K562 (cell line): ENCODE results near the gene CXCR6. TPM values are rescaled to one million over a fixed set of nuclear protein-coding genes. Genes with fewer than 3 reads are reported as not detected.

ENCODE experiments used
- ATAC-seq: fragments of 200-7000 bp; cut with Tn5 transposase; 3 replicates; pipeline ENCODE4 v1.9.1; 2020; ENCODE audit warnings: moderate library complexity
- BruUV-seq: library from RNA; stranded (reverse); fragments of 400-500 nt; replicated peaks from 2 replicates; lab custom pipeline; 2021; lab: Mats Ljungman, UMichigan
- CTCF ChIA-PET: fragments of 300-600 bp; formaldehyde crosslinking; extraction: SDS; loops from one replicate; lab custom pipeline; 2021; ENCODE audit warnings: low intra/inter-chr PET ratio; lab: Yijun Ruan, JAX
- POLR2A ChIA-PET: fragments of 300-600, 350-650 bp; sonication (Branson Sonifier 250); formaldehyde crosslinking; extraction: SDS; loops from one replicate; lab custom pipeline; 2021; ENCODE audit warnings: antibody characterized with exemption, inconsistent platforms; lab: Yijun Ruan, JAX
- DNase-seq, 4 experiments: peaks; one replicate each; pipeline versions ENCODE4 v3.0.0 to v3.0.0-alpha.2; 2011 to 2018; ENCODE audit warnings: low spot score in 3 of 4, mixed read lengths in 3 of 4; ENCODE audit errors: extremely low read depth in 1 of 4
- FAIRE-seq: peaks from 2 replicates; lab custom pipeline; 2011; peaks lifted over from hg19 to GRCh38; lab: Jason Lieb, UNC
- H2AFZ ChIP-seq: 2 replicates; pipeline ENCODE4 v1.6.0; 2011; ENCODE audit warnings: low read depth, low read length, control low read depth, inconsistent platforms
- H3K27ac ChIP-seq: fragments of 200-600 bp; 3 replicates; pipeline ENCODE4 v1.8.0; 2011; ENCODE audit warnings: low read depth, mild to moderate bottlenecking, control low read depth, inconsistent platforms, low read length, moderate library complexity, mixed read lengths; ENCODE audit errors: extremely low read depth
- H3K27me3 ChIP-seq, 2 experiments: fragments of 300-600 bp in 1 of 2; 2 replicates in 1 of 2; 3 replicates in 1 of 2; pipeline versions ENCODE4 v1.6.0 to v1.8.0; 2011; ENCODE audit warnings: inconsistent platforms in 2 of 2, low read length in 2 of 2, mild to moderate bottlenecking in 1 of 2, mixed read lengths in 1 of 2, moderate library complexity in 1 of 2; ENCODE audit not compliant: control insufficient read depth in 2 of 2, insufficient read depth in 2 of 2
- H3K36me3 ChIP-seq: fragments of 300-600 bp; 3 replicates; pipeline ENCODE4 v1.8.0; 2011; ENCODE audit warnings: mild to moderate bottlenecking, low read length, inconsistent platforms; ENCODE audit not compliant: control insufficient read depth, insufficient read depth
- H3K4me1 ChIP-seq, 2 experiments: fragments of 200-600 bp in 1 of 2; replicated peaks in 1 of 2; 2 replicates in 1 of 2; 3 replicates in 1 of 2; pipeline versions ENCODE4 v1.5.1 to v1.8.0; 2011; ENCODE audit warnings: inconsistent platforms in 2 of 2, low read length in 2 of 2, mild to moderate bottlenecking in 1 of 2, mixed read lengths in 1 of 2, moderate library complexity in 1 of 2; ENCODE audit not compliant: control insufficient read depth in 2 of 2, insufficient read depth in 2 of 2
- H3K4me2 ChIP-seq: 2 replicates; pipeline ENCODE4 v1.6.1; 2011; ENCODE audit warnings: low read length, control low read depth, inconsistent platforms, mixed read lengths; ENCODE audit not compliant: insufficient read depth
- H3K4me3 ChIP-seq: fragments of 200-600 bp; sonication (generic), shearing (Covaris generic); 2 replicates; pipeline ENCODE4 v1.5.1; 2016; ENCODE audit warnings: control low read depth, inconsistent platforms
- H3K79me2 ChIP-seq: fragments of 200-600 bp; 3 replicates; pipeline ENCODE4 v1.8.0; 2011; ENCODE audit warnings: low read length, inconsistent platforms; ENCODE audit not compliant: control insufficient read depth, insufficient read depth
- H3K9ac ChIP-seq, 2 experiments: 2 replicates each; pipeline versions ENCODE4 v1.6.0 to v1.6.1; 2011; ENCODE audit warnings: low read depth in 2 of 2, low read length in 2 of 2, control low read depth in 1 of 2, inconsistent platforms in 1 of 2, mild to moderate bottlenecking in 1 of 2, mixed read lengths in 1 of 2; ENCODE audit not compliant: insufficient read depth in 1 of 2
- H3K9me1 ChIP-seq: one replicate; pipeline ENCODE4 v1.6.0; 2011; ENCODE audit warnings: inconsistent platforms, mild to moderate bottlenecking, low read length, moderate library complexity; ENCODE audit not compliant: control insufficient read depth, insufficient read depth
- H3K9me3 ChIP-seq: replicated peaks from 2 replicates; pipeline ENCODE4 v1.5.1; 2011; ENCODE audit warnings: low read depth, low read length, inconsistent platforms; ENCODE audit not compliant: control insufficient read depth, insufficient read depth
- H4K20me1 ChIP-seq: replicated peaks from 2 replicates; pipeline ENCODE4 v1.6.1; 2011; ENCODE audit warnings: low read length, inconsistent platforms, mixed read lengths; ENCODE audit not compliant: control insufficient read depth, insufficient read depth
- JUN ChIP-seq, 2 experiments: sonication (generic) in 1 of 2; formaldehyde crosslinking in 1 of 2; IDR thresholded peaks; 2 replicates each; pipeline versions ENCODE4 v1.6.1 to v1.8.0; 2012 to 2022; ENCODE audit warnings: borderline replicate concordance in 2 of 2, mild to moderate bottlenecking in 2 of 2, improper control_type of control experiment in 1 of 2, low read depth in 1 of 2, low read length in 1 of 2, missing genetic modification reagents in 1 of 2
- MEIS2 ChIP-seq: fragments of 450-650 bp; IDR thresholded peaks from 2 replicates; pipeline ENCODE4 v1.6.1; 2014; ENCODE audit warnings: mild to moderate bottlenecking; ENCODE audit not compliant: partially characterized antibody
- POLR2A ChIP-seq: fragments of 450-650 bp; conservative IDR thresholded peaks from 2 replicates; pipeline ENCODE4 v1.6.1; 2016
- SMAD1 ChIP-seq: fragments of 150-350 bp; IDR thresholded peaks from 2 replicates; pipeline ENCODE4 v1.6.1; 2014; ENCODE audit warnings: low read length, low read depth; ENCODE audit not compliant: partially characterized antibody
- WGBS: fragments of 100-300 bp; shearing (Covaris generic); methylation state at CpG from one replicate; pipeline ENCODE4 v1.1.6; 2016; ENCODE audit warnings: low coverage, mixed read lengths; ENCODE audit not compliant: insufficient coverage; ENCODE audit errors: missing lambda C conversion rate; 5-methylcytosine and 5-hydroxymethylcytosine counted together
- in situ Hi-C: fragments of 300-500 bp; cut with MboI; formaldehyde crosslinking; loops from 4 replicates; pipeline ENCODE4 v1.15.0; 2018; ENCODE audit warnings: inconsistent platforms, mixed read lengths
- intact Hi-C: fragments of 100-400 bp; cut with micrococcal nuclease; formaldehyde crosslinking; loops from 2 replicates; pipeline ENCODE4 v1.14.2; 2022
- polyA plus RNA-seq, 8 experiments: library from polyadenylated mRNA; depleted of rRNA in 4 of 8; stranded (reverse) in 5 of 8; unstranded in 3 of 8; fragments of >200 nt; fragmentation: Nextera tagmentation in 2 of 8; fragmentation: Illumina TruSeq in 1 of 8; extraction: Ambion mirVana in 2 of 8; extraction: Trizol in 1 of 8; gene quantifications; 2 replicates each; pipeline versions ENCODE4 v1.2.1 to v1.2.3, GENCODE V29; 2011 to 2014; ENCODE audit warnings: inconsistent platforms in 1 of 8, missing spikeins in 1 of 8
- total RNA-seq, 7 experiments: library from RNA; depleted of rRNA in 6 of 7; stranded (reverse); fragments of >200 nt in 6 of 7; fragmentation: Illumina TruSeq in 2 of 7; extraction: Trizol in 2 of 7; gene quantifications; 2 replicates each; pipeline versions ENCODE4 v1.2.1 to v1.2.3, GENCODE V29; 2011 to 2021; ENCODE audit warnings: low replicate concordance in 1 of 7
- TF ChIP-seq, protein P1 (sequence below): fragments of 250-450 bp; sonication (Bioruptor Pico); IDR thresholded peaks from 2 replicates; pipeline ENCODE4 v1.4.0; 2020

CXCR6 gene
- total and polyA plus RNA-seq, 9 of the 15 experiments (the other 6 are each of a cell fraction or from before 2014, with no cell fraction given) = 0.28 TPM; not detected in 8

DNA sequence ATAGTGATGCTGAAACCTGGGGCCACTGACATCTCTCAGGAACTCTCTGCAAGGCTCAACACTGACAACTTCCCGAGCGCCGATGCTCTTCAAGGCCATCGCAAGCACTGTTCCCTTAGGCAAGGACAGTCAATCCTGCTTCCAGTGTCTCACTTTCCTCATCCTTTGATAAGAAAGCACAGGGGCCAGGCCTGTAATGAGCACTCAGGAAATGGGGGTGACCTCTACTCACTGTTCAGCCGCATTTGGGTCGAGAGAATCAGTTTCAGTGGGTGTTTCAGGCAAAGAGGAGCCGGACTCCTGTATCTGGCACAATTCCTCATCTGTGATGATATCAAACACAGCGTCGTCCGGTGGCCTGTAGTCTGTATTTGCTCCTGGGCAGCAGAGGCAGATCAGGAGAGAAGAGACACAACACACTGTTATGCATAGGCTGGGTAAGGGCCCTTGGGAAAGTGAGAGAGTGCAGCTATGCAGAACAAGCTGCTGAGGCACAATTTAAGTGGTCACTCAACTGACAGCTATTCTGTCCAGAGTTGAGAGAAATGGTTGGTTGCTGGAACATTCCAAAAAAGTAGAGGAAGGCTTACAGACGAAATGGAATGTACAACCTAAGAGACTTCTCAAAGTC is 11.9 kb downstream of the CXCR6 start:
- peaks cover 96% of the 10 kb centered on the region for H3K36me3 ChIP-seq

More for the DNA sequence above, 11.9 kb downstream of the CXCR6 start:
- 86% methylated on average over 11 of the region's 11 CpGs for WGBS
- Histone ChIP-seq H3K4me2 (no peak overlapping the region), H3K9me1 (peaks cover 5% of the 10 kb centered on the region), H3K4me3 (no peak overlapping the region), H3K27me3 (no peaks in the 10 kb centered on the region), H4K20me1 (no peaks in the 10 kb centered on the region), H3K9ac (no peak overlapping the region), H3K9me3 (no peaks in the 10 kb centered on the region), H2AFZ (no peak overlapping the region), H3K27ac (no peak overlapping the region), H3K4me1 (no peaks in the 10 kb centered on the region), H3K79me2 (no peaks in the 10 kb centered on the region)
- BruUV-seq = no TSS peak
- POLR2A ChIA-PET = no interaction called here
- CTCF ChIA-PET = no interaction called here
- ATAC-seq (no peak), FAIRE-seq (no peak), DNase-seq (no peak)
- in situ Hi-C loops (no loop called here), intact Hi-C loops (no loop called here)
- TF ChIP-seq SMAD1 = no peak
- no peak for TF ChIP-seq JUN (IDR thresholded peaks at IDR 0.05; ENCODE audit: borderline replicate concordance, low read depth, low read length)
- no peak for TF ChIP-seq JUN (CRISPR knock-in tag; IDR thresholded peaks at IDR 0.05; ENCODE audit: borderline replicate concordance)
- no peak for TF ChIP-seq POLR2A
- TF ChIP-seq MEIS2 = no peak
- TF ChIP-seq, protein P1, sequence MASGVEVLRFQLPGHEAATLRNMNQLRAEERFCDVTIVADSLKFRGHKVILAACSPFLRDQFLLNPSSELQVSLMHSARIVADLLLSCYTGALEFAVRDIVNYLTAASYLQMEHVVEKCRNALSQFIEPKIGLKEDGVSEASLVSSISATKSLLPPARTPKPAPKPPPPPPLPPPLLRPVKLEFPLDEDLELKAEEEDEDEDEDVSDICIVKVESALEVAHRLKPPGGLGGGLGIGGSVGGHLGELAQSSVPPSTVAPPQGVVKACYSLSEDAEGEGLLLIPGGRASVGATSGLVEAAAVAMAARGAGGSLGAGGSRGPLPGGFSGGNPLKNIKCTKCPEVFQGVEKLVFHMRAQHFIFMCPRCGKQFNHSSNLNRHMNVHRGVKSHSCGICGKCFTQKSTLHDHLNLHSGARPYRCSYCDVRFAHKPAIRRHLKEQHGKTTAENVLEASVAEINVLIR (CRISPR knock-in tag) = no peak
